BE2C (cell line): ENCODE data around the gene ADAM33.

Source experiments
- DNase-seq: peaks from one replicate; pipeline ENCODE4 v3.0.0-alpha.2; 2020
- H3K27me3 ChIP-seq: fragments of 250-450 bp; sonication (Bioruptor Pico); 2 replicates; pipeline ENCODE4 v1.5.1; 2020; ENCODE audit warnings: mild to moderate bottlenecking
- H3K36me3 ChIP-seq: fragments of 250-450 bp; sonication (Bioruptor Pico); 2 replicates; pipeline ENCODE4 v1.5.1; 2020; ENCODE audit warnings: mild to moderate bottlenecking
- H3K4me1 ChIP-seq: fragments of 250-450 bp; sonication (Bioruptor Pico); 2 replicates; pipeline ENCODE4 v1.5.1; 2020
- H3K4me3 ChIP-seq: 2 replicates; pipeline ENCODE4 v1.5.1; 2011; ENCODE audit warnings: low read depth, low read length
- H3K9me3 ChIP-seq: fragments of 250-450 bp; sonication (Bioruptor Pico); 2 replicates; pipeline ENCODE4 v1.5.1; 2020
- CTCF ChIP-seq: IDR thresholded peaks from 2 replicates; pipeline ENCODE4 v1.5.1; 2012; ENCODE audit warnings: mild to moderate bottlenecking, low read depth, low read length

The ADAM33 gene

GRCh38 chr20:3687655-3688054, 5.8 kb upstream of the ADAM33 start:
- H3K9me3 ChIP-seq: no peaks in the 10 kb centered on the region
- H3K36me3 ChIP-seq: no peaks in the 10 kb centered on the region
- H3K27me3 ChIP-seq: no peaks in the 10 kb centered on the region
- DNase-seq: no peak
- TF ChIP-seq CTCF: no peak
- H3K4me1 ChIP-seq: no peaks in the 10 kb centered on the region
- H3K4me3 ChIP-seq: no peak overlapping the region

- Histone ChIP-seq H3K9me3 (no peaks in the 10 kb centered on the region), H3K4me1 (no peaks in the 10 kb centered on the region), H3K4me3 (no peak overlapping the region), H3K27me3 (no peaks in the 10 kb centered on the region), H3K36me3 (no peaks in the 10 kb centered on the region)
- DNase-seq: no peak
- no peak for TF ChIP-seq CTCF
Observed at GRCh38 chr20:3686867-3687321, 5.1 kb upstream of the ADAM33 start.

GRCh38 chr20:3686421-3686820, 4.6 kb upstream of the ADAM33 start:
- Histone ChIP-seq H3K27me3 (no peaks in the 10 kb centered on the region), H3K36me3 (no peaks in the 10 kb centered on the region), H3K4me3 (no peak overlapping the region), H3K9me3 (no peaks in the 10 kb centered on the region), H3K4me1 (no peaks in the 10 kb centered on the region)
- TF ChIP-seq CTCF: no peak
- DNase-seq: no peak

- no peaks in the 10 kb centered on the region for H3K27me3 ChIP-seq
- no peaks in the 10 kb centered on the region for H3K9me3 ChIP-seq
- H3K4me3 ChIP-seq: no peak overlapping the region
- no peaks in the 10 kb centered on the region for H3K36me3 ChIP-seq
- H3K4me1 ChIP-seq: no peaks in the 10 kb centered on the region
- DNase-seq: no peak
- TF ChIP-seq CTCF: no peak
Observed at GRCh38 chr20:3685341-3685740, 3.5 kb upstream of the ADAM33 start.

GRCh38 chr20:3681352-3681930, 369 bp downstream of the ADAM33 start:
- TF ChIP-seq CTCF: no peak
- H3K4me3 ChIP-seq: no peak overlapping the region

GRCh38 chr20:3680701-3681351, 984 bp downstream of the ADAM33 start:
- no peaks in the 10 kb centered on the region for H3K4me1 ChIP-seq
- no peak for TF ChIP-seq CTCF
- H3K4me3 ChIP-seq: no peak overlapping the region
- H3K27me3 ChIP-seq: peaks cover 7% of the 10 kb centered on the region
- no peak for DNase-seq
- no peaks in the 10 kb centered on the region for H3K9me3 ChIP-seq
- no peaks in the 10 kb centered on the region for H3K36me3 ChIP-seq

More at GRCh38 chr20:3681352-3681930, 369 bp downstream of the ADAM33 start:
- Histone ChIP-seq H3K36me3 (no peaks in the 10 kb centered on the region), H3K4me1 (no peaks in the 10 kb centered on the region), H3K27me3 (peaks cover under 1% of the 10 kb centered on the region), H3K9me3 (no peaks in the 10 kb centered on the region)
- DNase-seq: no peak
